Left ventricle myocardium inferior (tissue), 1 donor: ENCODE data around the gene GNG13. TPM values are rescaled to one million over a fixed set of nuclear protein-coding genes. Genes with fewer than 3 reads are reported as not detected.

Experiments used
- DNase-seq: peaks from one replicate; pipeline ENCODE4 v3.0.0-alpha.2; 2020
- H3K27ac ChIP-seq: fragments of 200-600 bp; replicated peaks from 2 replicates; pipeline ENCODE4 v1.8.0; 2021
- H3K27me3 ChIP-seq: fragments of 200-600 bp; 2 replicates; pipeline ENCODE4 v1.8.0; 2021; ENCODE audit warnings: low read depth
- H3K36me3 ChIP-seq: fragments of 200-600 bp; 2 replicates; pipeline ENCODE4 v1.8.0; 2021
- H3K4me1 ChIP-seq: fragments of 200-600 bp; 2 replicates; pipeline ENCODE4 v1.8.0; 2021
- H3K4me3 ChIP-seq: fragments of 200-600 bp; 2 replicates; pipeline ENCODE4 v1.8.0; 2021; ENCODE audit warnings: mild to moderate bottlenecking, moderate library complexity
- H3K9me3 ChIP-seq: fragments of 200-600 bp; replicated peaks from 2 replicates; pipeline ENCODE4 v1.8.0; 2021
- intact Hi-C: fragments of 100-400 bp; cut with micrococcal nuclease; formaldehyde crosslinking; loops from one replicate; pipeline ENCODE4 v1.11.0; 2022
- total RNA-seq: library from RNA; stranded (reverse); fragmentation: NEBNext Ultra II Directional; extraction: Animal tissue kit (Norgen Biotek cat#: 25700); gene quantifications from one replicate; pipeline ENCODE4 v1.2.1, GENCODE V29; 2021
- TF ChIP-seq, protein P1 (sequence below): fragments of 200-600 bp; IDR thresholded peaks from 2 replicates; pipeline ENCODE4 v1.8.0; 2021; ENCODE audit warnings: antibody characterized with exemption, mild to moderate bottlenecking, borderline replicate concordance
- donor health status: DM: no; HTN: yes; CAD: no; lungs with severe emphysema.

The GNG13 gene
- total RNA-seq, 1 donor from 2014 or later = not detected

DNA sequence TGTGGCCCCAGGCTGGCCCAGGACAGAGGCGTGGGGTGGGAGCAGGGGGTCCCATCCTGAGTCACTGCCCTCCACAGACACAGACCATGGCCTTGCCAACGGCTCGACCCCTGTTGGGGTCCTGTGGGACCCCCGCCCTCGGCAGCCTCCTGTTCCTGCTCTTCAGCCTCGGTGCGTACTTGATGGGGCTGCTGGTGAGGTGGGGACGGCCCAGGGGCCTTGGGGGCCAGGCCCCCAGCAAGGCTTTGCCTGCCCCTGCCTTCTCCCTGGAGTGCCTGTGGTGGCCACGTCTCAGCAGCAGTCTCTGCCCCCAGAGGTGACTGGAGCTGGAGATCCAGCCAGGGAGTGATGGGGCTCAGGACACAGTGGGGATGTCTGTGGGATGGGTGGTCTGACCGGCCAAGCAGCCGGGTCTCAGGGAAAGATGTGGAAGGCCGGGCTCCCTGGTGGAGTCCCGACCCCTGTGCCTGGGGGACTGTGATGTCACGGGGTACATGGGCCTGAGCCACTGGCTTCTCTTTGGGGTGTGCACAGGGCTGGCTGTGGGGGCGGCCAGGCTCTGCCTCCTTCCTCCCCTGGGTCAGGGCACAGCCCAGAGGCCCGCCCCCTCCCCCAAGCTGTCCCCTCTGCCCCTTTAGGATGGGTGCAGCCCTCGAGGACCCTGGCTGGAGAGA, 37.8 kb downstream of the GNG13 start:
- DNase-seq = no peak
- H3K27ac ChIP-seq = no peak overlapping the region
- no peaks in the 10 kb centered on the region for H3K4me1 ChIP-seq
- H3K36me3 ChIP-seq = no peaks in the 10 kb centered on the region
- H3K27me3 ChIP-seq = peaks cover 59% of the 10 kb centered on the region
- intact Hi-C loops = no loop called here
- no peak overlapping the region for H3K4me3 ChIP-seq
- H3K9me3 ChIP-seq = no peaks in the 10 kb centered on the region
- TF ChIP-seq, protein P1, sequence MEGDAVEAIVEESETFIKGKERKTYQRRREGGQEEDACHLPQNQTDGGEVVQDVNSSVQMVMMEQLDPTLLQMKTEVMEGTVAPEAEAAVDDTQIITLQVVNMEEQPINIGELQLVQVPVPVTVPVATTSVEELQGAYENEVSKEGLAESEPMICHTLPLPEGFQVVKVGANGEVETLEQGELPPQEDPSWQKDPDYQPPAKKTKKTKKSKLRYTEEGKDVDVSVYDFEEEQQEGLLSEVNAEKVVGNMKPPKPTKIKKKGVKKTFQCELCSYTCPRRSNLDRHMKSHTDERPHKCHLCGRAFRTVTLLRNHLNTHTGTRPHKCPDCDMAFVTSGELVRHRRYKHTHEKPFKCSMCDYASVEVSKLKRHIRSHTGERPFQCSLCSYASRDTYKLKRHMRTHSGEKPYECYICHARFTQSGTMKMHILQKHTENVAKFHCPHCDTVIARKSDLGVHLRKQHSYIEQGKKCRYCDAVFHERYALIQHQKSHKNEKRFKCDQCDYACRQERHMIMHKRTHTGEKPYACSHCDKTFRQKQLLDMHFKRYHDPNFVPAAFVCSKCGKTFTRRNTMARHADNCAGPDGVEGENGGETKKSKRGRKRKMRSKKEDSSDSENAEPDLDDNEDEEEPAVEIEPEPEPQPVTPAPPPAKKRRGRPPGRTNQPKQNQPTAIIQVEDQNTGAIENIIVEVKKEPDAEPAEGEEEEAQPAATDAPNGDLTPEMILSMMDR = no peak

DNA sequence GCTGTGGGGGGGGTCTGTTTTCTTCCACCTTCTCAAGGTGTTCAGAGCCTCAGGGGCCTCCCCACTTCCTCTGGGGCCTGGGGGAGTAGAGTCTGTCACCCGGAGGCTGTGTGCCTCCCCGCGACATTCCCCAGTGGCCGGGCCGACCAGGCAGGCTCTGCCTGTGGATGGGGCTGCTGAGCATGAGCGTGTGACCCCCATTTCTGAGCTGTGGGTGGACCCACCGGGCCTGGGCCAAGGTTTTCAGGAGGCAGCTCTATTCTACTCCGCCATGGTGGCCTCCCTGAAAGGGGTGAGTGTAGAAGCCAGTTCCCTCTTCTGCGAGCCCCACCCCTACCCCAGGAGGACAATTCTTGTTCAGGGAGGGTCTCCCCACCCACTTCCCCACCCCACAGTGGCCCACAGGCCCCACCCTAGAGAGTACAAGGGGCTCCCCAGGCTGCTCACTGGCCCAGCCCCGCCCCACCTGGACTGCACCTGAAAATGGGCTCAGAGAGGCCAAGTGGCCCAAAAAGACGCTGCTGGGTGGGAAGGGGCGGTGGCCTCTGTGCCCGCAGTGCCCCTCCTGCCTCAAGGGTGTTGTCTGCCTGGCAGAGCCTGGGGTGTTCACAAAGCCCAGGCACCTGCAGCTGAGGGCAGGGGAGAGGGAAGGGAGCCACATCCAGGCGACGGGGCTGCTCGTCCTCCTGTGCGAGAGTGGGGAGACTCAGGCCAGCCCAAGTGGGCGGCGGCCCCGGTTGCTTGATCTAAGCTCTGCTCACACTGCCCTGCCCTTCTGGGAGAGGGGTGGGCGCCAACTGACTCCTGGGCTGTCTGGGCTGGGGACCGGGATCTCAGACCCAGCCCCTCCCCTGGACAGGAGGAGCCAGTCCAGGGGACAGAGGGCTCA, 38.7 kb downstream of the GNG13 start:
- Histone ChIP-seq H3K27ac (no peak overlapping the region), H3K4me1 (no peaks in the 10 kb centered on the region), H3K9me3 (no peaks in the 10 kb centered on the region), H3K4me3 (no peak overlapping the region), H3K27me3 (peaks cover 59% of the 10 kb centered on the region), H3K36me3 (no peaks in the 10 kb centered on the region)
- intact Hi-C loops = no loop called here
- no peak for DNase-seq
- TF ChIP-seq, protein P1 = no peak

DNA sequence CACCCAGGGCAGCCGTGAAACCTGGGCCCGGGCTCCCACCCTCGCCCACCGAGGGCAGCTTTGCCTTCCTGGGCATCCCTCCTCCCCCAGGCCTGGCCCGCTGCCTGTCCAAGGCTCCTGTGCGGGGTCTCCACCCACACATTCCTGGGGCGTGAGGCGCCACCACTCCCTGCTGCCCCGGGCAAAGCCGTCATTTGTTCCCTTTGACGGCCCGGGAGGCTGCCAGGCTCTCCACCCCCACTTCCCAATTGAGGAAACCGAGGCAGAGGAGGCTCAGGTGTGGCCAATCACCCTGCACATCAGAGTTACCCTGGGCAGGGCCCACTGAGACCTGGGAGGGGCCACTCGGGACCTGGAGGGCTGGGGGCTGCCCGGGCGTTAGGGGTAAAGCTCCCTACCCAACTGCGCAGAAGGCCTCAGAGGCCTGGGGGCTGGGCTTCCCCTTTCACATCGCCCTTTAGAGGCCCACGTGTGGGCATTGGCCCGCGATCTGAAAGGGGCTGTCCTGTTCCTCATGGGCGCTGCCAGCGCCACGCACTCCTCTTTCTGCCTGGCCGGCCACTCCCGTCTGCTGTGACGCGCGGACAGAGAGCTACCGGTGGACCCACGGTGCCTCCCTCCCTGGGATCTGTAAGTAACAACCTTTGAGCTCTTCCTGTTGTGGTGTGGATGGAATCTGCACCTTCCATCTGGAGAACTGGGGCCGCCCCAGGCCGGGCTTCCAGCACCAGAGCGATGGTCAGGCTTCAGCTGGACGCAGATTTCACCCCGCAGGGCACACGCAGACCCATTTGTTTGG, 39.8 kb downstream of the GNG13 start, which contains the start of gene MSLN:
TSS of gene MSLN (plus strand) at position 190 of the 799 bp plus-strand sequence. CDS start 1,947 bp downstream, outside the sequence.
- Histone ChIP-seq H3K9me3 (no peaks in the 10 kb centered on the region), H3K27me3 (peaks cover 55% of the 10 kb centered on the region), H3K27ac (no peak within 1 kb of the TSS), H3K36me3 (no peaks in the 10 kb centered on the region), H3K4me3 (no peak within 1 kb of the TSS), H3K4me1 (no peaks in the 10 kb centered on the region)
- TF ChIP-seq, protein P1 = no peak
- intact Hi-C loops = no loop called here
- DNase-seq = no peak

DNA sequence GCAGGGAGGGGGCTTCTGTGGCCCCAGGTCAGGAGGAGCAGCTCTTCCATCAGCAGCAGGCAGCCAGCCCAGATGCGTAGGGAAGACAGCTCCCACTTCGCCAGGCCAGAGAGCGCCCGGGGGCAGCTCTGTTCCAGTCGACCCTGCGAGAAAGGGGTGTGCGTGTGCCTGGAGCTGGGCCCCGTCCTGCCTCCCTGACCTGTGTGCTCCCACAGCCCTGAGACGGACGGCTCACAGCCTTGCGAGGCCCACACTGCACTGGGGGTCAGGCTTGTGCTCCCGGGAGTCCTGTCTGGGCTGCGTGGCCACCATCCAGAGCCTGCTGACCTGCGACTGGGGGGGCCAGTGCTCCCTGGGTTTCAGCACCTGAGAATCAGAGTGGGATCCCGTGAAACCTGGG, 40.5 kb downstream of the GNG13 start:
- no peaks in the 10 kb centered on the region for H3K4me1 ChIP-seq
- H3K9me3 ChIP-seq = no peaks in the 10 kb centered on the region
- intact Hi-C loops = no loop called here
- no peak overlapping the region for H3K27ac ChIP-seq
- no peaks in the 10 kb centered on the region for H3K36me3 ChIP-seq
- H3K4me3 ChIP-seq = no peak overlapping the region
- peaks cover 49% of the 10 kb centered on the region for H3K27me3 ChIP-seq
- DNase-seq = no peak
- TF ChIP-seq, protein P1 = no peak
